Measurements from ENCODE around the gene DUSP16. TPM values are rescaled to one million over a fixed set of nuclear protein-coding genes. Genes with fewer than 3 reads are reported as not detected.

Gene DUSP16
- 1 to 10 TPM; 6.3 to 9.2 TPM for polyA plus RNA-seq

DNA sequence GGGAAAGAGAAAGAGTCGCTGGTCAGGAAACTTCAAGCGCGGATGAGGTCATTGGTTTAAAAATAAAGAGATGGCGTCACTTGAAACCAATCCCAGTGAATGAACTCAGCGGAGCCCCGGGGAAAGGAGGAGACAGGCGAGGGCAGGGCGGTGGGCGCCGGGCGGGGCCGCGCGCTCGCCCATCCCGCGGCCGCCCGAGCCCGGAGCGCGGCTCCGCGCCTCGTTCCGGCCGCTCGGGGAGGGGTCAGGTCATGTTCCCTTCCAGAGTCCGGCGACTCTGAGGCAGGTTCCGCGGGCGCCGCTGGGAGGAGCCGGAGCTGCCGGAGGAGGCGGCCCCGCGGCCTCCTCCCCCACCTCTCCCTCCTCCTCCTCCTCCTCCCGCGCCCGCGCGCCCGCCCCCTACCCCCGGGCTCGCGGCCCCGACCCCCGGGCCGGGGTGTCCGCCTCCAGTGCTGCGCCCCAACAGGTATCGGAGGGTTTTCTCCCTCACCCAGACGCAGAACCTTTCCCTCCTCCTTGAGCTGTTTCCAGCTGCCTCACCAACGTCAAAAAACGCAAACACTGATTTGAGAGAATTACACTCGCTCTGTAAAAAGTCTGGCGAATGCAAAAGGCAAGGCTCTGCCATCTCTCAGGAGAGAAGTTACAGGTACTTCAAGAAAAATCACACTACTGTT lies at the start of gene DUSP16:
Gene DUSP16 (minus strand): TSS at position 279 of the 677 bp plus-strand sequence. CDS start 41,765 bp downstream, outside the sequence.
- H3K36me3 ChIP-seq (ENCODE audit: control insufficient read depth in 2 of 2, insufficient read depth in 2 of 2, low read length in 1 of 2), result no peaks in the 10 kb centered on the region
- no peaks in the 10 kb centered on the region for H3K27me3 ChIP-seq (ENCODE audit: control insufficient read depth in 1 of 2, insufficient read depth in 2 of 2, low read length in 2 of 2)
- WGBS, 2 donors, result 1% methylated on average over 21 to 59 of the region's 59 CpGs
- H3K4me3 ChIP-seq (ENCODE audit: low read depth in 1 of 2, low read length in 2 of 2), result peak within 1 kb of the TSS; percentile 66 to 75
- no peaks in the 10 kb centered on the region for H3K9me3 ChIP-seq (ENCODE audit: control insufficient read depth in 2 of 2, insufficient read depth in 1 of 2, low read depth in 1 of 2, low read length in 1 of 2)
- peak within 1 kb of the TSS; percentile 97 to 100 for H3K27ac ChIP-seq (ENCODE audit: low read depth in 2 of 2, low read length in 1 of 2)
- no peaks in the 10 kb centered on the region for H3K4me1 ChIP-seq (ENCODE audit: control insufficient read depth in 2 of 2, insufficient read depth in 2 of 2, low read length in 1 of 2)

DNA sequence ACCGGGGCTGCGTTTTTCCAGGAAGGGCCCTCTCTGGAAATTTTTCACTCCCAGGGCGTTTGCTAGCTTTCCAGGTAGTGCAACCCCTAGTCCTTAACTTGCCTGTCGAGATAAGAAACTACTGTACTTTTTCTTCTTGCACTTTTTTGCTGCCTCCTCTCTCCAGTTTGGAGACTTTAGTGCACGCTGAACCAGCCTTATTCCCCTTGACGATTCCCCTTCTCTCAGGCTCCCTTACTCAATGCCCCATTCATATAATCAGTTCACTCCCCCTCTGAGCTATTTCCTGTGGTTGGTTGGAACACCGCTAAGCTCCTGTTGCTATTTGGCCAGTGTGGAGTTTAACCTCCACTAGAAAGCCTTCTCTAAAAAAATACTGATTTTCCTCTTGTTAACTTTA lies 49.7 kb upstream of the DUSP16 start:
- 0 to 1% methylated on average over 7 of the region's 7 CpGs for WGBS, 2 donors
- Histone ChIP-seq H3K9me3 (ENCODE audit: control insufficient read depth in 2 of 2, insufficient read depth in 1 of 2, low read depth in 1 of 2, low read length in 1 of 2) (no peaks in the 10 kb centered on the region), H3K4me1 (ENCODE audit: control insufficient read depth in 2 of 2, insufficient read depth in 2 of 2, low read length in 1 of 2) (no peaks in the 10 kb centered on the region), H3K36me3 (ENCODE audit: control insufficient read depth in 2 of 2, insufficient read depth in 2 of 2, low read length in 1 of 2) (no peaks in the 10 kb centered on the region), H3K27me3 (ENCODE audit: control insufficient read depth in 1 of 2, insufficient read depth in 2 of 2, low read length in 2 of 2) (no peaks in the 10 kb centered on the region), H3K4me3 (ENCODE audit: low read depth in 1 of 2, low read length in 2 of 2) (peak overlapping the region; percentile 75 to 79), H3K27ac (ENCODE audit: low read depth in 2 of 2, low read length in 1 of 2) (peak overlapping the region; percentile 96 to 99)

DNA sequence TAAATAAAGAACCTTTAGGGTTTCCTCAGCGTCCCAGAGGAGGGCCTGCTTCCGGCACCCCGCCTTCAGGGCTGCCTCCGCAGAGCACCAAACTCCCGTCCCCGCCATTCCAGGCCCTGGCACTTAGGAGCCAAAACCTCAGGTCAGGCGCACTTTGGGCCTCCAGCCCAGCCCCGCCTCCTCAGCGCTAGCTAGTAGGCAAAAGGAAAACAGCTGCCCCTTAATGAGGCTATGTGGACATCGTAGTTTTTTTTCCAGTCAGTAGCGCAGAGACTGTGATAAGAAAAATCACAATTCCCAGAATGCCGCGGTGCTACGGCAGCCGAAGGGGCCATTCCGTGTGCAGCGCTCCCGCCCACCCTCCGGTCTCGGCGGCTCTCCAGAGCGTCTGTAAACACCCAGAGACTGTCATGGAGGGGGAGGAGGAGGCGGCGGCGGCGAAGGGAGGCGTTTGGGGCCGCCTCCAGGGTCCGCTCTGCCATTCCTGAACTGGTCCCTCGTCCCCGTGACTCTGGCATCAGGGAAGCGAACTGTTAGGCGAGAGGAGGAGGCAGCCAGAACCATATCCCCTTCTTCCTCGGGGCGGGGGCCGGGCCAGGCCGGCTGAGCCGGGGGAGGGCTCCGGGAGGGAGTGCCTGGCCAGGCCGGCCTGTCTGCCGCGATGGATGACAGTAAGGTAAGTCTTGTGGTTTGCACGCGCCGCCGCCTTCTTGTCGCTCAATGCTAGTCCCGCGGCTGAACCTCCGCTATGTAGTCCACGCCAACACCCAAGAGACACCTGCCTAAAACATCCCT lies 49.0 kb upstream of the DUSP16 start, which contains the start of gene CREBL2:
Gene CREBL2 (plus strand): TSS at position 365 of the 795 bp plus-strand sequence. CDS start 297 bp downstream, at position 662.
- Histone ChIP-seq H3K36me3 (ENCODE audit: control insufficient read depth in 2 of 2, insufficient read depth in 2 of 2, low read length in 1 of 2) (no peaks in the 10 kb centered on the region), H3K27me3 (ENCODE audit: control insufficient read depth in 1 of 2, insufficient read depth in 2 of 2, low read length in 2 of 2) (no peaks in the 10 kb centered on the region), H3K4me3 (ENCODE audit: low read depth in 1 of 2, low read length in 2 of 2) (peak within 1 kb of the TSS; percentile 75 to 79), H3K27ac (ENCODE audit: low read depth in 2 of 2, low read length in 1 of 2) (peak within 1 kb of the TSS; percentile 96 to 99), H3K9me3 (ENCODE audit: control insufficient read depth in 2 of 2, insufficient read depth in 1 of 2, low read depth in 1 of 2, low read length in 1 of 2) (no peaks in the 10 kb centered on the region), H3K4me1 (ENCODE audit: control insufficient read depth in 2 of 2, insufficient read depth in 2 of 2, low read length in 1 of 2) (no peaks in the 10 kb centered on the region)
- WGBS, 2 donors, result 0 to 1% methylated on average over 41 to 51 of the region's 51 CpGs

- H3K27ac ChIP-seq (ENCODE audit: low read depth in 2 of 2, low read length in 1 of 2), result peak overlapping the region; percentile 82 to 96
- no peaks in the 10 kb centered on the region for H3K36me3 ChIP-seq (ENCODE audit: control insufficient read depth in 2 of 2, insufficient read depth in 2 of 2, low read length in 1 of 2)
- 89 to 93% methylated on average over 4 of the region's 4 CpGs for WGBS, 2 donors
- H3K9me3 ChIP-seq (ENCODE audit: control insufficient read depth in 2 of 2, insufficient read depth in 1 of 2, low read depth in 1 of 2, low read length in 1 of 2), result no peaks in the 10 kb centered on the region
- no peaks in the 10 kb centered on the region for H3K27me3 ChIP-seq (ENCODE audit: control insufficient read depth in 1 of 2, insufficient read depth in 2 of 2, low read length in 2 of 2)
- no peaks in the 10 kb centered on the region for H3K4me1 ChIP-seq (ENCODE audit: control insufficient read depth in 2 of 2, insufficient read depth in 2 of 2, low read length in 1 of 2)
- no peak overlapping the region for H3K4me3 ChIP-seq (ENCODE audit: low read depth in 1 of 2, low read length in 2 of 2)
Observed at GRCh38 chr12:12610711-12611110, 48.0 kb upstream of the DUSP16 start.

DNA sequence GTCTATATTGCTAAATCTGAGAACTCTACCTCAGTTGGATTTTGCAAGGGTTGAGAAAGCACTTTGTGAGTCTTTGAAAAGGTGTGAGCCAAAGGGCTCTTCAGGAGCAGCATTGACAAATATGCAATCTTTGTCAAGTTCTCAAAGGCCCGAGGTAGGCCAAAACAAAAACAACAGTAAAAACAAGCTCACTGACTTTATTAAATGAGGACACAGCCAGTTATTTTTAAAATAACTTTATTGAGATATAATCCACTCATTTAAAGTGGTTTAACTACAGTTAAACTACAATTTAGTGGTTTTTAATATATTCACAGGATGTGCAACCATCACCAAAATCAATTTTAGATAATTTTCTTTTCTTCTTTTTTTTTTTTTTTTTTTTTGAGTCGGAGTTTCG lies 47.0 kb upstream of the DUSP16 start:
- H3K4me1 ChIP-seq (ENCODE audit: control insufficient read depth in 2 of 2, insufficient read depth in 2 of 2, low read length in 1 of 2), result no peaks in the 10 kb centered on the region
- H3K36me3 ChIP-seq (ENCODE audit: control insufficient read depth in 2 of 2, insufficient read depth in 2 of 2, low read length in 1 of 2), result no peaks in the 10 kb centered on the region
- H3K27me3 ChIP-seq (ENCODE audit: control insufficient read depth in 1 of 2, insufficient read depth in 2 of 2, low read length in 2 of 2), result no peaks in the 10 kb centered on the region
- H3K27ac ChIP-seq (ENCODE audit: low read depth in 2 of 2, low read length in 1 of 2), result no peak overlapping the region
- H3K9me3 ChIP-seq (ENCODE audit: control insufficient read depth in 2 of 2, insufficient read depth in 1 of 2, low read depth in 1 of 2, low read length in 1 of 2), result no peaks in the 10 kb centered on the region
- WGBS, 2 donors, result 81 to 95% methylated on average over 3 of the region's 3 CpGs
- H3K4me3 ChIP-seq (ENCODE audit: low read depth in 1 of 2, low read length in 2 of 2), result no peak overlapping the region

DNA sequence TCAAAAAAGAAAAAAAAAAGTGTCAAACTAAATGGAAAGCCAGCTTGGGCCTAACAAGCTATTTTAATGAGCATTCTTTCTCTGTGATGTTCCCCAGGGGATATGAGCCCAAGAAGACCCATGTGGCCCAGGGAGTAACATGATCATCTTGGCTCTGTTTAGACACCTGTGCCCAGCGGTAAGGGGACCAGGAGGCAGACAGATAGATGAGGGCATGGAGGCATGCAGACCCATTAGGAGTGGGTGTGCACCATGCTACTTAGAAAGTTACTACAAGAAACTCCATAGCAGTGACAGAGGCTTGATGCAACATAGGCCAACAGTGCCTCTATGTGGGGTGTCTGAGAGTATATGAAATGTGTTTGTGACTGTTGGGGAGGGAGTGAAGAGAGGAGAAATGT lies 45.9 kb upstream of the DUSP16 start:
- no peak overlapping the region for H3K27ac ChIP-seq (ENCODE audit: low read depth in 2 of 2, low read length in 1 of 2)
- no peaks in the 10 kb centered on the region for H3K27me3 ChIP-seq (ENCODE audit: control insufficient read depth in 1 of 2, insufficient read depth in 2 of 2, low read length in 2 of 2)
- no peaks in the 10 kb centered on the region for H3K4me1 ChIP-seq (ENCODE audit: control insufficient read depth in 2 of 2, insufficient read depth in 2 of 2, low read length in 1 of 2)
- no peak overlapping the region for H3K4me3 ChIP-seq (ENCODE audit: low read depth in 1 of 2, low read length in 2 of 2)
- H3K36me3 ChIP-seq (ENCODE audit: control insufficient read depth in 2 of 2, insufficient read depth in 2 of 2, low read length in 1 of 2), result no peaks in the 10 kb centered on the region
- no peaks in the 10 kb centered on the region for H3K9me3 ChIP-seq (ENCODE audit: control insufficient read depth in 2 of 2, insufficient read depth in 1 of 2, low read depth in 1 of 2, low read length in 1 of 2)
- WGBS, 2 donors, result 95 to 96% methylated on average over 1 of the region's 1 CpG

GRCh38 chr12:12606781-12607589 lies 44.3 kb upstream of the DUSP16 start:
- H3K9me3 ChIP-seq (ENCODE audit: control insufficient read depth in 2 of 2, insufficient read depth in 1 of 2, low read depth in 1 of 2, low read length in 1 of 2), result no peaks in the 10 kb centered on the region
- WGBS, 2 donors, result 33 to 37% methylated on average over 7 of the region's 7 CpGs
- no peaks in the 10 kb centered on the region for H3K36me3 ChIP-seq (ENCODE audit: control insufficient read depth in 2 of 2, insufficient read depth in 2 of 2, low read length in 1 of 2)
- H3K4me1 ChIP-seq (ENCODE audit: control insufficient read depth in 2 of 2, insufficient read depth in 2 of 2, low read length in 1 of 2), result no peaks in the 10 kb centered on the region
- no peaks in the 10 kb centered on the region for H3K27me3 ChIP-seq (ENCODE audit: control insufficient read depth in 1 of 2, insufficient read depth in 2 of 2, low read length in 2 of 2)
- peak overlapping the region in 1 of 2 donors; percentile 89 for H3K27ac ChIP-seq (ENCODE audit: low read depth in 2 of 2, low read length in 1 of 2)
- no peak overlapping the region for H3K4me3 ChIP-seq (ENCODE audit: low read depth in 1 of 2, low read length in 2 of 2)

- Histone ChIP-seq H3K4me1 (ENCODE audit: control insufficient read depth in 2 of 2, insufficient read depth in 2 of 2, low read length in 1 of 2) (peaks cover 0 to 6% of the 10 kb centered on the region in 2 donors), H3K27me3 (ENCODE audit: control insufficient read depth in 1 of 2, insufficient read depth in 2 of 2, low read length in 2 of 2) (no peaks in the 10 kb centered on the region), H3K9me3 (ENCODE audit: control insufficient read depth in 2 of 2, insufficient read depth in 1 of 2, low read depth in 1 of 2, low read length in 1 of 2) (no peaks in the 10 kb centered on the region), H3K27ac (ENCODE audit: low read depth in 2 of 2, low read length in 1 of 2) (peak overlapping the region; percentile 15 to 79), H3K4me3 (ENCODE audit: low read depth in 1 of 2, low read length in 2 of 2) (no peak overlapping the region), H3K36me3 (ENCODE audit: control insufficient read depth in 2 of 2, insufficient read depth in 2 of 2, low read length in 1 of 2) (no peaks in the 10 kb centered on the region)
- 45 to 59% methylated on average over 5 of the region's 5 CpGs for WGBS, 2 donors
Observed at GRCh38 chr12:12604740-12605139, 42.1 kb upstream of the DUSP16 start.

GRCh38 chr12:12600659-12601058 lies 38.0 kb upstream of the DUSP16 start:
- Histone ChIP-seq H3K36me3 (ENCODE audit: control insufficient read depth in 2 of 2, insufficient read depth in 2 of 2, low read length in 1 of 2) (no peaks in the 10 kb centered on the region), H3K4me3 (ENCODE audit: low read depth in 1 of 2, low read length in 2 of 2) (no peak overlapping the region)

More at GRCh38 chr12:12600659-12601058, 38.0 kb upstream of the DUSP16 start:
- 80 to 84% methylated on average over 8 of the region's 8 CpGs for WGBS, 2 donors
- Histone ChIP-seq H3K4me1 (ENCODE audit: control insufficient read depth in 2 of 2, insufficient read depth in 2 of 2, low read length in 1 of 2) (peaks cover 0 to 6% of the 10 kb centered on the region in 2 donors), H3K9me3 (ENCODE audit: control insufficient read depth in 2 of 2, insufficient read depth in 1 of 2, low read depth in 1 of 2, low read length in 1 of 2) (no peaks in the 10 kb centered on the region), H3K27me3 (ENCODE audit: control insufficient read depth in 1 of 2, insufficient read depth in 2 of 2, low read length in 2 of 2) (no peaks in the 10 kb centered on the region), H3K27ac (ENCODE audit: low read depth in 2 of 2, low read length in 1 of 2) (no peak overlapping the region)
